ENCODE results near the gene C1RL.

GRCh38 chr12:7150841-7151240 lies 41.8 kb upstream of the C1RL start:
- no peak for TF ChIP-seq EP300 (IDR thresholded peaks at IDR 0.05)
- TF ChIP-seq, protein P1, sequence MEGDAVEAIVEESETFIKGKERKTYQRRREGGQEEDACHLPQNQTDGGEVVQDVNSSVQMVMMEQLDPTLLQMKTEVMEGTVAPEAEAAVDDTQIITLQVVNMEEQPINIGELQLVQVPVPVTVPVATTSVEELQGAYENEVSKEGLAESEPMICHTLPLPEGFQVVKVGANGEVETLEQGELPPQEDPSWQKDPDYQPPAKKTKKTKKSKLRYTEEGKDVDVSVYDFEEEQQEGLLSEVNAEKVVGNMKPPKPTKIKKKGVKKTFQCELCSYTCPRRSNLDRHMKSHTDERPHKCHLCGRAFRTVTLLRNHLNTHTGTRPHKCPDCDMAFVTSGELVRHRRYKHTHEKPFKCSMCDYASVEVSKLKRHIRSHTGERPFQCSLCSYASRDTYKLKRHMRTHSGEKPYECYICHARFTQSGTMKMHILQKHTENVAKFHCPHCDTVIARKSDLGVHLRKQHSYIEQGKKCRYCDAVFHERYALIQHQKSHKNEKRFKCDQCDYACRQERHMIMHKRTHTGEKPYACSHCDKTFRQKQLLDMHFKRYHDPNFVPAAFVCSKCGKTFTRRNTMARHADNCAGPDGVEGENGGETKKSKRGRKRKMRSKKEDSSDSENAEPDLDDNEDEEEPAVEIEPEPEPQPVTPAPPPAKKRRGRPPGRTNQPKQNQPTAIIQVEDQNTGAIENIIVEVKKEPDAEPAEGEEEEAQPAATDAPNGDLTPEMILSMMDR (IDR thresholded peaks at IDR 0.05) = no peak

Data from stomach (tissue), 4 donors.